ENCODE results near the gene MTRF1L. TPM values are rescaled to one million over a fixed set of nuclear protein-coding genes. Genes with fewer than 3 reads are reported as not detected.
"Not testable (repeated sequence)": the region's sequence is repeated elsewhere in the genome, so short reads cannot be mapped to it uniquely, and the experiment has no call there.

Gene MTRF1L
- total and polyA plus RNA-seq, 7 experiments from 2014 or later: 6.1 to 18.1 (median 10.6) TPM

DNA sequence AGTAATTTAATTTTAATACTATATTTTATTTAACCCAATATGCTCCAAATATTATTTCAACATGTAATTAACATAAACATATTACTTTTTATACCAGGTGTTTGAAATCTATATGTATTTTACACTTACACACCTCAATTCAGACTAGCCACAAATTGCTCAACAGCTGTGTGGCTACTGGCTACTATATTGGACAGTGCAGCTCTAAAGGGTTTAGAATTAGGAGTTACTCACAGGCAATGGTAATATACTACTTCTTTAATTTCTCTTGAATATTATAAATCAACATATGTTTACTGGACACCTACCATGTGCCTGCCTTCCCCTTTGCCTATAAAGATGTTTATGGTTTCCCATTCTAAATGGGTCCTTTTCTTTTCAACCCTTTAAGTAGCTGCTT is 2.3 kb downstream of the MTRF1L start:
- intact Hi-C loops (cut with micrococcal nuclease): loop anchor here (5.0 to 10.0 kb wide), 4 partner anchors 1245 to 1732 kb away; partner anchors contain the start of genes ZBTB2 (in 2 of the 2), RMND1 (in 1 of the 2) and SCAF8 (in 1 of the 2)
- Mint-ChIP-seq H3K9me3 (peaks cover 0 to 3% (median 0%) of the 10 kb centered on the region in 11 donors), H3K27me3 (peaks cover 0 to 6% (median 0%) of the 10 kb centered on the region in 5 donors), H3K36me3 (peaks cover 11 to 26% (median 16%) of the 10 kb centered on the region in 5 donors), H3K27ac (peak overlapping the region in 7 of 9 donors; percentile 9 to 93 (median 39)), H3K4me1 (peaks cover 29 to 83% (median 68%) of the 10 kb centered on the region in 7 donors), H3K4me3 (peak overlapping the region; percentile 12 to 97 (median 74))
- no peak for DNase-seq
- CTCF ChIA-PET: no interaction called here
- POLR2A ChIA-PET: interaction anchor here (3.6 kb wide), 1 partner anchor 17 kb away, joined by 16 read pairs; the partner anchor contains the start of gene FBXO5
- Histone ChIP-seq H3K36me3 (ENCODE audit: control insufficient read depth in 2 of 3, insufficient read depth in 3 of 3, low read length in 3 of 3) (peaks cover 0 to 17% (median 0%) of the 10 kb centered on the region in 3 experiments), H3K27me3 (ENCODE audit: control insufficient read depth in 2 of 2, insufficient read depth in 2 of 2, low read length in 2 of 2) (no peaks in the 10 kb centered on the region), H3K9me3 (ENCODE audit: control insufficient read depth in 2 of 3, low read length in 3 of 3) (no peaks in the 10 kb centered on the region), H3K27ac (ENCODE audit: low read depth, low read length) (no peak overlapping the region), H3K4me3 (ENCODE audit: low read length) (no peak overlapping the region), H3K4me1 (ENCODE audit: control insufficient read depth in 2 of 2, insufficient read depth in 2 of 2, low read length in 2 of 2) (peaks cover 18% of the 10 kb centered on the region in 2 donors)
- no peak for ATAC-seq

DNA sequence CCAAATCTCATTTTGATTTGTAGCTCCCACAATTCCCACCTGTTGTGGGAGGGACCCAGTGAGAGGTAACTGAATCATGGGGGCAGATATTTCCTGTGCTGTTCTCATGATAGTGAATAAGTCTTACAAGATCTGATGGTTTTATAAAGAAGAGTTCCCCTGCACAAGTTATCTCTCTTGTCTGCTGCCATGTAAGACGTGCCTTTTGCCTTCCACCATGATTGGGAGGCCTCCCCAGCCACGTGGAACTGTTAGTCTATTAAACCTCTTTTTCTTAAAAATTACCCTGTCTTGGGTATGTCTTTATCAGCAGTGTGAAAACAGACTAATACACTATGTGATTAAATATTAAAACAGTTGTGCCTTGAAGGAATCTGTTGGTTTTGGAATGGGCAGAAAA is 3.0 kb downstream of the MTRF1L start:
- peaks cover 29 to 83% (median 68%) of the 10 kb centered on the region in 7 donors for H3K4me1 Mint-ChIP-seq
- H3K27ac ChIP-seq (ENCODE audit: low read depth, low read length); intact Hi-C loops (cut with micrococcal nuclease); H3K27me3 ChIP-seq (ENCODE audit: control insufficient read depth in 2 of 2, insufficient read depth in 2 of 2, low read length in 2 of 2); DNase-seq; H3K4me3 ChIP-seq (ENCODE audit: low read length); ATAC-seq; H3K27me3 Mint-ChIP-seq; H3K9me3 ChIP-seq (ENCODE audit: control insufficient read depth in 2 of 3, low read length in 3 of 3); H3K9me3 Mint-ChIP-seq; CTCF ChIA-PET: not testable (repeated sequence)
- H3K27ac Mint-ChIP-seq: peak overlapping the region in 8 of 9 donors; percentile 11 to 83 (median 40)
- peak overlapping the region in 9 of 10 donors; percentile 9 to 66 (median 53) for H3K4me3 Mint-ChIP-seq
- H3K36me3 Mint-ChIP-seq: peaks cover 11 to 26% (median 16%) of the 10 kb centered on the region in 5 donors
- POLR2A ChIA-PET: interaction anchor here (1.2 to 3.6 kb wide), 2 partner anchors 16 kb away, joined by 4 to 16 read pairs; partner anchors contain the start of gene FBXO5
- Histone ChIP-seq H3K4me1 (ENCODE audit: control insufficient read depth in 2 of 2, insufficient read depth in 2 of 2, low read length in 2 of 2) (peaks cover 18% of the 10 kb centered on the region in 2 donors), H3K36me3 (ENCODE audit: control insufficient read depth in 2 of 3, insufficient read depth in 3 of 3, low read length in 3 of 3) (peaks cover 0 to 21% (median 0%) of the 10 kb centered on the region in 3 experiments)

DNA sequence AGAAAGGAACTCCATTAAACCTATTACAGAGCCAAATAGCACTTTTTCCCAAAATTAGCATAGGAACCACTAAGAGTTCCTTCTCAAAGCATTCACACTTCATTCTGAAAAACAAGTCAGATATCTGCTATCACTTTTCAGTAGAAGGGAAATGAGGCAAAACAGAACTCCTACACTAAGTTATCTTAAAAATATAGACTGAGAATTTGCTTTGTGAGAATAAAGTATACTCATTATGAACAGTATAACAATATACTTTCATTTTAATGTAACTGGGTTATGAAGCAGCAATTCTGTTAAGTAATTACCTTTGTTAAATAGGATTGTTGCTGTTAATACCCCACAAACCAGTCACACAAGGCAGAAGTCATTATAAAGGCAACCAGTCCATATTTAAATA is 8.7 kb downstream of the MTRF1L start:
- ChIA-PET CTCF (no interaction called here), POLR2A (no interaction called here)
- Histone ChIP-seq H3K4me3 (ENCODE audit: low read length) (no peak overlapping the region), H3K4me1 (ENCODE audit: control insufficient read depth in 2 of 2, insufficient read depth in 2 of 2, low read length in 2 of 2) (no peaks in the 10 kb centered on the region), H3K27me3 (ENCODE audit: control insufficient read depth in 2 of 2, insufficient read depth in 2 of 2, low read length in 2 of 2) (no peaks in the 10 kb centered on the region), H3K36me3 (ENCODE audit: control insufficient read depth in 2 of 3, insufficient read depth in 3 of 3, low read length in 3 of 3) (peaks cover 0 to 46% (median 9%) of the 10 kb centered on the region in 3 experiments), H3K9me3 (ENCODE audit: control insufficient read depth in 2 of 3, low read length in 3 of 3) (no peaks in the 10 kb centered on the region), H3K27ac (ENCODE audit: low read depth, low read length) (peak overlapping the region; percentile 0)
- H3K4me3 Mint-ChIP-seq: no peak overlapping the region
- intact Hi-C loops (cut with micrococcal nuclease): no loop called here
- H3K9me3 Mint-ChIP-seq: no peaks in the 10 kb centered on the region
- ATAC-seq: no peak
- peaks cover 9 to 47% (median 35%) of the 10 kb centered on the region in 7 donors for H3K4me1 Mint-ChIP-seq
- DNase-seq: no peak
- H3K27ac Mint-ChIP-seq: peak overlapping the region in 8 of 9 donors; percentile 13 to 80 (median 40)
- no peaks in the 10 kb centered on the region for H3K27me3 Mint-ChIP-seq
- peaks cover 7 to 37% (median 24%) of the 10 kb centered on the region in 5 donors for H3K36me3 Mint-ChIP-seq

DNA sequence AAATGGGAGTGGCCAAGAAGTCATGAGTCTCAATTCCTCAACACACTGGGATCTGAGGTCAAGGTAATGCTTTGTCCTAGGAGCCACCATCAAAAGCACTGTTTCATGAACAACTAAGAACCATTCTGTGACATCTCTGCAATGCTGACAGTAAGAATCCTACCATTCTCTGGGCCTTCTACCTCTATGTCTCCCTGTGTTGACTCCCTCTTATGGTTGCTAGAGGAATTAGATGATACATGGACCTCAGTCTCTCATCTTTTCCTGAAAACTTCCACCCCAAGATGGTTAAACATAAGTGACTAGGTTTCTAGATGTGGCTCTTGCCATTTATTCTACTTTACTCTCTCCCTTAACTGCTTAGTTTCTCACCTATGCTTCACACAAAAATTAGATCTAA is 9.1 kb downstream of the MTRF1L start:
- peaks cover 7 to 37% (median 24%) of the 10 kb centered on the region in 5 donors for H3K36me3 Mint-ChIP-seq
- ATAC-seq (peak; percentile 22), DNase-seq (no peak)
- intact Hi-C loops (cut with micrococcal nuclease): no loop called here
- ChIA-PET CTCF (no interaction called here), POLR2A (no interaction called here)
- no peak overlapping the region for H3K4me3 Mint-ChIP-seq
- no peaks in the 10 kb centered on the region for H3K27me3 ChIP-seq (ENCODE audit: control insufficient read depth in 2 of 2, insufficient read depth in 2 of 2, low read length in 2 of 2)
- no peaks in the 10 kb centered on the region for H3K27me3 Mint-ChIP-seq
- H3K4me1 Mint-ChIP-seq: peaks cover 9 to 43% (median 31%) of the 10 kb centered on the region in 7 donors
- H3K9me3 Mint-ChIP-seq: no peaks in the 10 kb centered on the region
- peak overlapping the region in 8 of 9 donors; percentile 13 to 80 (median 40) for H3K27ac Mint-ChIP-seq
- H3K9me3 ChIP-seq (ENCODE audit: control insufficient read depth in 2 of 3, low read length in 3 of 3): no peaks in the 10 kb centered on the region
- H3K36me3 ChIP-seq (ENCODE audit: control insufficient read depth in 2 of 3, insufficient read depth in 3 of 3, low read length in 3 of 3): peaks cover 0 to 46% (median 9%) of the 10 kb centered on the region in 3 experiments
- peak overlapping the region; percentile 0 for H3K27ac ChIP-seq (ENCODE audit: low read depth, low read length)
- H3K4me3 ChIP-seq (ENCODE audit: low read length): no peak overlapping the region
- no peaks in the 10 kb centered on the region for H3K4me1 ChIP-seq (ENCODE audit: control insufficient read depth in 2 of 2, insufficient read depth in 2 of 2, low read length in 2 of 2)

DNA sequence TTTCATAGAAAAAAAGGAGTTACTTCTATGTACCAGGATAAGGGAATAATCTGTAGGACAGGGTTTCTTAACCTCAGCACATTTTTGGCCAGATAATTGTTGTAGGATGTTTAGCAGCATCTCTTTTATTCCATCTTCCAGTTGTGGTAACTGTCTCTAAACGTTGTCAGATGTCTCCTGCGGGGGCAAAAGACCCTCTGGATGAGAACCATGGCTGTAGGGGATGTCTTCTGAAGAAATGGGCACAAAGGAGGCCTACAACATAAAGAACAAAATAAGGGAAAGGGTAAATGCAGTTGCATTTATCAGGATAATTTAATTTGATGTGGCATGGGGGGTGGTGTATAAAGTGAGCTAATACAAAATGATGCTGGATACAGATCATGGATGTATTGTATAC is 15.5 kb downstream of the MTRF1L start:
- peaks cover 0 to 17% (median 0%) of the 10 kb centered on the region in 3 experiments for H3K36me3 ChIP-seq (ENCODE audit: control insufficient read depth in 2 of 3, insufficient read depth in 3 of 3, low read length in 3 of 3)
- Mint-ChIP-seq H3K4me3 (no peak overlapping the region), H3K27ac (peak overlapping the region in 7 of 9 donors; percentile 6 to 87 (median 23)), H3K4me1 (peaks cover 18 to 39% (median 30%) of the 10 kb centered on the region in 7 donors), H3K36me3 (peaks cover 0 to 18% (median 8%) of the 10 kb centered on the region in 5 donors), H3K9me3 (peaks cover 0 to 6% (median 0%) of the 10 kb centered on the region in 11 donors), H3K27me3 (no peaks in the 10 kb centered on the region)
- ChIA-PET CTCF (no interaction called here), POLR2A (no interaction called here)
- H3K27me3 ChIP-seq (ENCODE audit: control insufficient read depth in 2 of 2, insufficient read depth in 2 of 2, low read length in 2 of 2): no peaks in the 10 kb centered on the region
- no peak overlapping the region for H3K4me3 ChIP-seq (ENCODE audit: low read length)
- peak overlapping the region; percentile 42 for H3K27ac ChIP-seq (ENCODE audit: low read depth, low read length)
- H3K9me3 ChIP-seq (ENCODE audit: control insufficient read depth in 2 of 3, low read length in 3 of 3): no peaks in the 10 kb centered on the region
- no peak for DNase-seq
- intact Hi-C loops (cut with micrococcal nuclease): no loop called here
- no peak for ATAC-seq
- H3K4me1 ChIP-seq (ENCODE audit: control insufficient read depth in 2 of 2, insufficient read depth in 2 of 2, low read length in 2 of 2): peaks cover 10 to 17% of the 10 kb centered on the region in 2 donors

DNA sequence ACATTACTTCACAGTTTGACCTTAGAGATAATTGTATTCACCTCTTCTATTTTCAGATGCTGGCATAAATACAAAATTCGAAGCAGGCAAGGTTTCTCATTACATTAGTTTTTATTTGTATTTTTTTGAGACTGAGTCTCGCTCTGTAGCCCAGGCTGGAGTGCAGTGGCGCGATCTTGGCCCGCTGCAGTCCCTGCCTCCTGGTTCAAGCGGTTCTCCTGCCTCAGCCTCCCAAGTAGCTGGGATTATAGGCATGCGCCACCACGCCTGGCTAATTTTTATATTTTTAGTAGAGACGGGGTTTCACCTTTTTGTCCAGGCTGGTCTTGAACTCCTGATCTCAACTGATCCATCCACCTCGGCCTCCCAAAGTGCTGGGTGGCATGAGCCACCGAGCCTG is 17.2 kb downstream of the MTRF1L start:
- Mint-ChIP-seq H3K4me1 (peaks cover 28 to 56% (median 41%) of the 10 kb centered on the region in 7 donors), H3K27ac (peak overlapping the region in 5 of 9 donors; percentile 66 to 95 (median 87)), H3K4me3 (peak overlapping the region in 9 of 10 donors; percentile 16 to 99 (median 62)), H3K36me3 (peaks cover 0 to 22% (median 5%) of the 10 kb centered on the region in 5 donors)
- H3K9me3 Mint-ChIP-seq; H3K9me3 ChIP-seq (ENCODE audit: control insufficient read depth in 2 of 3, low read length in 3 of 3); H3K4me3 ChIP-seq (ENCODE audit: low read length); H3K36me3 ChIP-seq (ENCODE audit: control insufficient read depth in 2 of 3, insufficient read depth in 3 of 3, low read length in 3 of 3); ATAC-seq; H3K27me3 ChIP-seq (ENCODE audit: control insufficient read depth in 2 of 2, insufficient read depth in 2 of 2, low read length in 2 of 2); H3K27me3 Mint-ChIP-seq; POLR2A ChIA-PET; DNase-seq: not testable (repeated sequence)
- CTCF ChIA-PET: interaction anchor here (1.1 kb wide), 1 partner anchor 13 kb away, joined by 3 read pairs; no protein-coding TSS in a partner anchor
- Histone ChIP-seq H3K4me1 (ENCODE audit: control insufficient read depth in 2 of 2, insufficient read depth in 2 of 2, low read length in 2 of 2) (peaks cover 10 to 20% of the 10 kb centered on the region in 2 donors), H3K27ac (ENCODE audit: low read depth, low read length) (peak overlapping the region; percentile 42)
- intact Hi-C loops (cut with micrococcal nuclease): loop anchor here in 1 of 2 donors (2.0 kb wide), 1 partner anchor 40 kb away; no protein-coding TSS in a partner anchor

Measured in naive thymus-derived CD4-positive, alpha-beta T cell (primary cell).